ENCODE results near the gene DDHD1.

Gene DDHD1

DNA sequence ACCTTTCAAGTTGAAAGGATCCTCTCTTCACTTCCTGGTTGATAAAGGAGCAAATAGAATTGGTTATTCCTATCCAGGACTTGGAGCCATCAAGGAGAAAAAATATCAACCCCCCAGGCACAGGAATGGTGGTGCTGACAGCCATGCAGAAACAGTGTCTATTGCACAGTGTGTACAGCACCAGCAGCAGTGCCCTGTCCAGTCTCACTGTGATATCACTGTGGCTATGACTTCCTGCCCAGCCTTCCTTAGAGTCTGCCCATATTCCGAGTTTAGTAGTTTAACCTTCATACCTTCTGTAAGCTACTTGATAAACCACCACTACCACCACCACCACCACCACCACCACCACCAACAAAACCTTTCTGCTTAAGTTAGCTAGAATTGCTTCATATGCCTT lies 157.1 kb downstream of the DDHD1 start:
- DNase-seq (ENCODE audit: low spot score) = no peak

DNA sequence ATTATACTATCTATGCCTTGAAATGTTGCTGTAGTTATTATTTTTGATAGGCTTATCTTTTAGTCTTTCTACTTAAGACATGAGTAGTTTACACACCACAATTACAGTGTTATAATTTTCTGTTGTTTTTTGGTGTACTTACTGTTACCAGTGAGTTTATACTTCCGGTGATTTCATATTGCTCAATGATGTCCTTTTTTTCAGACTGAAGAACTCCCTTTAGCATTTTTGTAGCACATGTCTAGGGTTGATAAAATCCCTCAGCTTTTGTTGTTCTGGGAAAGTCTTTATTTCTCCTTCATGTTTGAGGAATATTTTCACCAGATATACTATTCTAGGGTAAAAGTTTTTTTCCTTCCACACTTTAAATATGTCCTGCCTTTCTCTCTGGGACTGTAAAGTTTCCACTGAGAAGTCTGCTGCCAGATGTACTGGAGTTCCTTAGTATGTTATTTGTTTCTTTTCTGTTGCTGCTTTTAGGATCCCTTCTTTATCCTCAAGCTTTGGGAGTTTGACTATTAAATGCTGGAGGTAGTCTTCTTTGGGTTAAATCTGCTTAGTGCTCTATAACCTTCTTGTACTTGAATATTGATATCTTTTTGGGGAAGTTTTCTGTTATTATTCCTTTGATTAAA lies 160.8 kb downstream of the DDHD1 start:
- no peak for DNase-seq (ENCODE audit: low spot score)

DNA sequence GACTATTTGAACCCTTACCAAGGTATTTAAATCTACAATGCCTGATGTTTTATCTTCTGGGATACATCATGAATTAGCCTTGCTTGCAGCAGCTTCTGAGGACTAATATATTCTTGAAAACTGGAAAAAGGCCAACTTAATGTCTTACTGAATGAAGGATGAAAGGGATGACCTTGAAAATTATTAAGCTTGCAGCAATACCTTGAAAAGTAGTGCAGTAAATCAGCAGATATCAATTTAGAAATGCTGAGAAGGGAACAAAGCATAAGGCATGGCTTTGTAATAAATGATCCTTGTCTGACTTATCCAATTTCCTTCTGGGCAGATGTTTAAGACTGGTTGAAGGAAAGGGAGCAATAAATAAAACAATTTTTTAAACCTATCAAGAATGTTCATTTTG lies 165.0 kb downstream of the DDHD1 start:
- DNase-seq (ENCODE audit: low spot score) = no peak

DNA sequence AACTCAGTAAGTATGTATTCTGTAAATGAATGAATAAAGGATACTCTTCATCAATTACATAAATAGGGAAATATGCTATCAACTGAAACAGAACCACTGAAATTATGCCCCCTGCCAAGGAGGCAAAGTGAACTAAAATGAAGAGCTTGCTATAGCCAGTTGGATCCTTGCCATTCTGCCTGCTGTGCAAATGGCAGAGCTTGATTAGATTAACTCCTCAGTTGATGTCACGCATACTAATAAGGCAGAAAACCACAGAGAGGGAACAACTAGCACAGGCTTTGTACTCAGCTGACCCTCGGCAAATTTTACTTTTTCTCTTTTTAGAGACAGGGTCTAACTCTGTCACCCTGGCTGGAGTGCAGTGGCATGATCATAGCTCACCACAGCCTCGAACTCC lies 165.6 kb downstream of the DDHD1 start:
- DNase-seq (ENCODE audit: low spot score) = no peak

DNA sequence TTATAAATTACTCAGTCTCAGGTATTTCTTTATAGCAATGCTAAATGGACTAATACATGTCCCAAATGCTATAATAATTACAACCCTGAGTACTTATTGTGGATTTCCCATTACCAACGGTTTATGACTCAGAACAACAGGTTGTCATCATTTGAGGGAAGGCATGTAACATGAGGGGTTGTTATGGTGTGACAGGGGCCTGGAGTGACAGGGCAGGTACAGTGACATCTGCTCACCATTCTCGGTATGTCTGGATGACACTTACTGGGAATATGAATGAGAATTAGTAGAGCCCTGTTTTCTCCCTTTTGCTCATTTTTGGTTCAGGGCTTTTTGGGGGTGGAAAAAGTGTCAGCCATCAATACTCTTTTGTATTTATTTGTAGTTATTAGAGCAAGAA lies 166.1 kb downstream of the DDHD1 start:
- no peak for DNase-seq (ENCODE audit: low spot score)

Data from CD4-positive, alpha-beta T cell treated with Interleukin-2 at 100 ng/mL for 4 hours (primary cell).